Gastroesophageal sphincter (tissue), 4 donors: ENCODE results near the gene FAM240B. TPM values are rescaled to one million over a fixed set of nuclear protein-coding genes. Genes with fewer than 3 reads are reported as not detected.

Experiments used
- ATAC-seq: fragments of 150-250 bp; one replicate; pipeline ENCODE4 v1.9.1; 2016; ENCODE audit warnings: mild to moderate bottlenecking, moderate library complexity
- H3K27ac ChIP-seq, 4 donors: fragments of 200-600 bp; sonication (generic) in 3 of 4; 1 replicate in 3 of 4; 2 replicates in 1 of 4; pipeline ENCODE4 v1.5.1; 2016 to 2019
- H3K27me3 ChIP-seq: fragments of 200-600 bp; sonication (generic); one replicate; pipeline ENCODE4 v1.5.1; 2019
- H3K36me3 ChIP-seq, 2 donors: fragments of 200-600 bp; sonication (generic); one replicate each; pipeline ENCODE4 v1.5.1; 2019; ENCODE audit warnings: control low read depth in 1 of 2
- H3K4me1 ChIP-seq, 3 donors: fragments of 200-600 bp; sonication (generic); 1 replicate in 2 of 3; 2 replicates in 1 of 3; pipeline ENCODE4 v1.5.1; 2016 to 2019; ENCODE audit warnings: control low read depth in 2 of 3
- H3K4me3 ChIP-seq, 2 donors: fragments of 200-600 bp; sonication (generic); one replicate each; pipeline ENCODE4 v1.5.1; 2019; ENCODE audit warnings: mild to moderate bottlenecking in 1 of 2, moderate library complexity in 1 of 2
- H3K9me3 ChIP-seq, 3 donors: fragments of 200-600 bp; sonication (generic); one replicate each; pipeline ENCODE4 v1.5.1; 2017 to 2019; ENCODE audit warnings: control low read depth in 2 of 3
- CTCF ChIP-seq, 4 experiments: fragments of 200-600 bp in 2 of 4; fragments of 450-650 bp in 2 of 4; sonication (generic) in 1 of 4; IDR thresholded peaks; one replicate each; pipeline ENCODE4 v1.5.1; 2017 to 2019; ENCODE audit warnings: antibody characterized with exemption in 4 of 4, mild to moderate bottlenecking in 2 of 4, moderate library complexity in 2 of 4
- EP300 ChIP-seq: sonication (generic); formaldehyde crosslinking; IDR thresholded peaks from one replicate; pipeline ENCODE4 v1.6.1; 2017; ENCODE audit warnings: antibody characterized with exemption, mild to moderate bottlenecking
- POLR2A ChIP-seq, 2 donors: fragments of 450-650 bp; IDR thresholded peaks; one replicate each; pipeline ENCODE4 v1.6.1; 2017; ENCODE audit warnings: antibody characterized with exemption in 2 of 2, mild to moderate bottlenecking in 2 of 2, moderate library complexity in 1 of 2
- POLR2AphosphoS5 ChIP-seq: sonication (generic); formaldehyde crosslinking; IDR thresholded peaks from one replicate; pipeline ENCODE4 v1.6.1; 2017; ENCODE audit warnings: antibody characterized with exemption
- WGBS, 2 donors: methylation state at CpG; one replicate each; pipeline ENCODE4 v1.1.5; 2018; ENCODE audit warnings: low coverage in 1 of 2; 5-methylcytosine and 5-hydroxymethylcytosine counted together
- total RNA-seq, 4 donors: library from RNA; depleted of rRNA; stranded (reverse); fragments of >200 nt; gene quantifications; one replicate each; pipeline ENCODE4 v1.1.0, GENCODE V29; 2016

The FAM240B gene
- total RNA-seq, 4 donors from 2014 or later, result not detected

- Histone ChIP-seq H3K27me3 (no peaks in the 10 kb centered on the region), H3K4me1 (peaks cover 0 to 37% (median 16%) of the 10 kb centered on the region in 3 donors), H3K27ac (peak overlapping the region in 3 of 4 donors; percentile 41 to 59 (median 50)), H3K4me3 (no peak overlapping the region), H3K36me3 (no peaks in the 10 kb centered on the region), H3K9me3 (no peaks in the 10 kb centered on the region)
- TF ChIP-seq EP300, result no peak
- no peak for TF ChIP-seq POLR2AphosphoS5
- TF ChIP-seq CTCF (IDR thresholded peaks at IDR 0.05), result no peak
- no peak for TF ChIP-seq POLR2A (IDR thresholded peaks at IDR 0.05)
- no peak for ATAC-seq
- 45 to 59% methylated on average over 3 to 6 of the region's 8 CpGs for WGBS, 2 donors
Observed at GRCh38 chr9:38687992-38688391, 31.9 kb downstream of the FAM240B start.

GRCh38 chr9:38687389-38687842 lies 32.5 kb downstream of the FAM240B start:
- Histone ChIP-seq H3K4me1 (peaks cover 0 to 37% (median 16%) of the 10 kb centered on the region in 3 donors), H3K27ac (peak overlapping the region in 3 of 4 donors; percentile 41 to 59 (median 50)), H3K27me3 (no peaks in the 10 kb centered on the region), H3K9me3 (no peaks in the 10 kb centered on the region), H3K4me3 (peak overlapping the region in 1 of 2 donors; percentile 16), H3K36me3 (no peaks in the 10 kb centered on the region)
- TF ChIP-seq CTCF (IDR thresholded peaks at IDR 0.05) (no peak), POLR2AphosphoS5 (no peak)
- peak; percentile 54 for ATAC-seq
- 21% methylated on average over 19 of the region's 21 CpGs; no CpG with 5 or more reads in 1 of the 2 donors for WGBS, 2 donors

- ATAC-seq, result no peak
- WGBS, 2 donors, result 59 to 60% methylated on average over 3 to 6 of the region's 10 CpGs
- peak overlapping the region in 1 of 2 donors; percentile 16 for H3K4me3 ChIP-seq
- H3K4me1 ChIP-seq, result peaks cover 0 to 37% (median 16%) of the 10 kb centered on the region in 3 donors
- H3K36me3 ChIP-seq, result no peaks in the 10 kb centered on the region
- no peak for TF ChIP-seq CTCF (IDR thresholded peaks at IDR 0.05)
- no peak for TF ChIP-seq POLR2A (IDR thresholded peaks at IDR 0.05)
- TF ChIP-seq POLR2AphosphoS5, result no peak
- no peak for TF ChIP-seq EP300
- H3K9me3 ChIP-seq, result no peaks in the 10 kb centered on the region
- H3K27me3 ChIP-seq, result no peaks in the 10 kb centered on the region
- H3K27ac ChIP-seq, result peak overlapping the region in 1 of 4 donors; percentile 50
Observed at GRCh38 chr9:38686933-38687332, 33.0 kb downstream of the FAM240B start.

GRCh38 chr9:38685535-38685934 lies 34.4 kb downstream of the FAM240B start:
- H3K36me3 ChIP-seq, result no peaks in the 10 kb centered on the region
- ATAC-seq, result no peak
- 71 to 85% methylated on average over 2 of the region's 2 CpGs for WGBS, 2 donors

More at GRCh38 chr9:38685535-38685934, 34.4 kb downstream of the FAM240B start:
- Histone ChIP-seq H3K9me3 (no peaks in the 10 kb centered on the region), H3K27ac (no peak overlapping the region), H3K27me3 (no peaks in the 10 kb centered on the region), H3K4me3 (no peak overlapping the region), H3K4me1 (peaks cover 0 to 32% (median 16%) of the 10 kb centered on the region in 3 donors)
- no peak for TF ChIP-seq CTCF (IDR thresholded peaks at IDR 0.05)
- no peak for TF ChIP-seq POLR2AphosphoS5
- no peak for TF ChIP-seq POLR2A (IDR thresholded peaks at IDR 0.05)
